Suprapubic skin (tissue), 4 donors: Measurements from ENCODE around the gene RAB40A. TPM values are rescaled to one million over a fixed set of nuclear protein-coding genes. Genes with fewer than 3 reads are reported as not detected.
"Not testable (repeated sequence)": the region's sequence is repeated elsewhere in the genome, so short reads cannot be mapped to it uniquely, and the experiment has no call there.

Experiments used
- DNase-seq, 2 donors: peaks; one replicate each; pipeline ENCODE4 v3.0.0-alpha.2; 2019; ENCODE audit warnings: low spot score in 2 of 2
- H3K27ac ChIP-seq: fragments of 200-600 bp; sonication (generic); one replicate; pipeline ENCODE4 v1.5.1; 2019
- H3K27me3 ChIP-seq: fragments of 200-600 bp; sonication (generic); one replicate; pipeline ENCODE4 v1.5.1; 2019
- H3K36me3 ChIP-seq: fragments of 200-600 bp; sonication (generic); one replicate; pipeline ENCODE4 v1.5.1; 2019
- H3K4me1 ChIP-seq: fragments of 200-600 bp; sonication (generic); one replicate; pipeline ENCODE4 v1.5.1; 2019
- H3K4me3 ChIP-seq: fragments of 200-600 bp; sonication (generic); one replicate; pipeline ENCODE4 v1.5.1; 2019; ENCODE audit warnings: mild to moderate bottlenecking
- H3K9me3 ChIP-seq: fragments of 200-600 bp; sonication (generic); one replicate; pipeline ENCODE4 v1.5.1; 2019
- CTCF ChIP-seq, 2 donors: fragments of 200-600 bp in 1 of 2; fragments of 450-650 bp in 1 of 2; sonication (generic) in 1 of 2; IDR thresholded peaks; one replicate each; pipeline ENCODE4 v1.5.1; 2016 to 2019; ENCODE audit warnings: antibody characterized with exemption in 2 of 2, mild to moderate bottlenecking in 1 of 2, moderate library complexity in 1 of 2
- EP300 ChIP-seq: sonication (generic); formaldehyde crosslinking; IDR thresholded peaks from one replicate; pipeline ENCODE4 v1.6.1; 2017; ENCODE audit warnings: antibody characterized with exemption
- POLR2A ChIP-seq, 2 donors: fragments of 450-650 bp; IDR thresholded peaks; one replicate each; pipeline ENCODE4 v1.6.1; 2017; ENCODE audit warnings: antibody characterized with exemption in 2 of 2, mild to moderate bottlenecking in 2 of 2, moderate library complexity in 2 of 2
- POLR2AphosphoS5 ChIP-seq, 3 donors: sonication (generic); formaldehyde crosslinking; IDR thresholded peaks; one replicate each; pipeline ENCODE4 v1.6.1; 2017; ENCODE audit warnings: antibody characterized with exemption in 3 of 3
- WGBS: methylation state at CpG from one replicate; pipeline ENCODE4 v1.1.5; 2018; 5-methylcytosine and 5-hydroxymethylcytosine counted together
- total RNA-seq, 4 donors: library from RNA; depleted of rRNA; stranded (reverse); fragments of >200 nt; gene quantifications; one replicate each; pipeline ENCODE4 v1.1.0, GENCODE V29; 2016

RAB40A gene
- total RNA-seq, 4 donors from 2014 or later, result 0.31 to 2.4 (median 2.3) TPM; not detected in 1

GRCh38 chrX:103467887-103468286 is 51.4 kb downstream of the RAB40A start:
- H3K27me3 ChIP-seq, result no peaks in the 10 kb centered on the region
- no peak for TF ChIP-seq POLR2AphosphoS5 (IDR thresholded peaks at IDR 0.05)
- TF ChIP-seq POLR2A (IDR thresholded peaks at IDR 0.05), result no peak
- no peak for TF ChIP-seq EP300
- no peak for TF ChIP-seq CTCF (IDR thresholded peaks at IDR 0.05)
- H3K4me1 ChIP-seq, result peaks cover 3% of the 10 kb centered on the region
- H3K36me3 ChIP-seq, result no peaks in the 10 kb centered on the region
- H3K4me3 ChIP-seq, result no peak overlapping the region
- WGBS, result 68% methylated on average over 2 of the region's 2 CpGs
- H3K27ac ChIP-seq, result no peak overlapping the region
- DNase-seq, result no peak
- no peaks in the 10 kb centered on the region for H3K9me3 ChIP-seq

DNA sequence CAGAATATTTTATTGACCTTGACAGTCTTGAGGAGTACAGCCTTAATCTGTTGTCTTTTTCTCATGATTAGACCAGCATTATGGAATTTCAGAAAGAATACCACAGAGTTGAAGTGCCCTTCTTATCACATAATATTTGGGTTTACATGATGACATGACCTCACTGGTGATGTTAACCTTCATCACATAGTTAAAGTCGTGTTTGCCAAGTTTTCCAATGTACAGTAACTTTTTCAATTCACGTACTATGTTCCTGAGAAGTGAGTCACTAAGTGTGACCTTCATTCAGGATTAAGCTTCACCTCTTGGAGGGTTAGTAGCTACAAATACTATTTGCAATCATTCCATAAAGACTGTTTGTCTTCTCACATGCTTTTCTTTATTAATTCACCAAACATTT is 52.1 kb downstream of the RAB40A start:
- TF ChIP-seq POLR2AphosphoS5 (IDR thresholded peaks at IDR 0.05) (no peak), POLR2A (IDR thresholded peaks at IDR 0.05) (no peak)
- no peak for DNase-seq
- Histone ChIP-seq H3K4me1 (peaks cover 3% of the 10 kb centered on the region), H3K27me3 (no peaks in the 10 kb centered on the region), H3K9me3 (no peaks in the 10 kb centered on the region), H3K4me3 (no peak overlapping the region), H3K27ac (no peak overlapping the region), H3K36me3 (no peaks in the 10 kb centered on the region)
- WGBS, result 56% methylated on average over 2 of the region's 2 CpGs

GRCh38 chrX:103464774-103465117 is 54.5 kb downstream of the RAB40A start:
- no peak overlapping the region for H3K27ac ChIP-seq
- no peaks in the 10 kb centered on the region for H3K36me3 ChIP-seq
- H3K9me3 ChIP-seq, result no peaks in the 10 kb centered on the region
- TF ChIP-seq POLR2A (IDR thresholded peaks at IDR 0.05) (no peak), CTCF (IDR thresholded peaks at IDR 0.05) (peak; percentile 68 to 71), EP300 (no peak), POLR2AphosphoS5 (IDR thresholded peaks at IDR 0.05) (no peak)
- H3K27me3 ChIP-seq, result no peaks in the 10 kb centered on the region
- WGBS, result 11% methylated on average over 3 of the region's 3 CpGs
- peaks cover 3% of the 10 kb centered on the region for H3K4me1 ChIP-seq
- peak; percentile 71 to 77 for DNase-seq
- H3K4me3 ChIP-seq, result peak overlapping the region; percentile 39

GRCh38 chrX:103464072-103464773 is 55.1 kb downstream of the RAB40A start:
- no peaks in the 10 kb centered on the region for H3K9me3 ChIP-seq
- H3K27me3 ChIP-seq, result no peaks in the 10 kb centered on the region
- peak overlapping the region; percentile 39 for H3K4me3 ChIP-seq
- WGBS, result 39% methylated on average over 8 of the region's 8 CpGs
- peaks cover 3% of the 10 kb centered on the region for H3K4me1 ChIP-seq
- no peak overlapping the region for H3K27ac ChIP-seq
- no peak for DNase-seq
- no peaks in the 10 kb centered on the region for H3K36me3 ChIP-seq
- TF ChIP-seq EP300 (no peak), CTCF (IDR thresholded peaks at IDR 0.05) (peak in 1 of 2 donors; percentile 22), POLR2AphosphoS5 (IDR thresholded peaks at IDR 0.05) (no peak), POLR2A (IDR thresholded peaks at IDR 0.05) (no peak)

GRCh38 chrX:103461156-103461555 is 58.1 kb downstream of the RAB40A start:
- 96% methylated on average over 1 of the region's 1 CpG for WGBS
- no peak overlapping the region for H3K27ac ChIP-seq
- no peaks in the 10 kb centered on the region for H3K9me3 ChIP-seq
- no peaks in the 10 kb centered on the region for H3K27me3 ChIP-seq
- no peak for TF ChIP-seq POLR2AphosphoS5 (IDR thresholded peaks at IDR 0.05)
- no peak for TF ChIP-seq POLR2A (IDR thresholded peaks at IDR 0.05)
- no peak for TF ChIP-seq CTCF (IDR thresholded peaks at IDR 0.05)
- no peak for TF ChIP-seq EP300
- no peak overlapping the region for H3K4me3 ChIP-seq
- no peak for DNase-seq
- H3K36me3 ChIP-seq, result no peaks in the 10 kb centered on the region
- H3K4me1 ChIP-seq, result peaks cover 3% of the 10 kb centered on the region

GRCh38 chrX:103460001-103460755 is 59.1 kb downstream of the RAB40A start:
- not testable (repeated sequence) for H3K4me3 ChIP-seq, H3K27me3 ChIP-seq, H3K27ac ChIP-seq, H3K4me1 ChIP-seq, DNase-seq, H3K9me3 ChIP-seq, H3K36me3 ChIP-seq
- 92% methylated on average over 9 of the region's 15 CpGs for WGBS
